ENCODE results near the gene TSPO. TPM values are rescaled to one million over a fixed set of nuclear protein-coding genes. Genes with fewer than 3 reads are reported as not detected.

The TSPO gene
- total RNA-seq, 2 experiments from 2014 or later, result 112 to 121 TPM

GRCh38 chr22:43188829-43189545 lies 37.6 kb downstream of the TSPO start:
- no peak for DNase-seq
- Mint-ChIP-seq H3K4me1 (ENCODE audit: low read depth) (peaks cover 20% of the 10 kb centered on the region), H3K27ac (peak overlapping the region; percentile 68), H3K4me3 (peak overlapping the region; percentile 58), H3K36me3 (ENCODE audit: low read depth) (no peaks in the 10 kb centered on the region), H3K9me3 (no peaks in the 10 kb centered on the region), H3K27me3 (ENCODE audit: low read depth) (no peaks in the 10 kb centered on the region)
- intact Hi-C loops (cut with micrococcal nuclease), result loop anchor here (5.0 kb wide), 1 partner anchor 73 kb away; no protein-coding TSS in a partner anchor
- CTCF ChIA-PET, result interaction anchor here (1.4 kb wide), 1 partner anchor 157 kb away, joined by 5 read pairs; no protein-coding TSS in a partner anchor

- no peaks in the 10 kb centered on the region for H3K27me3 Mint-ChIP-seq (ENCODE audit: low read depth)
- no peak overlapping the region for H3K27ac Mint-ChIP-seq
- no peaks in the 10 kb centered on the region for H3K36me3 Mint-ChIP-seq (ENCODE audit: low read depth)
- H3K4me1 Mint-ChIP-seq (ENCODE audit: low read depth), result peaks cover 5% of the 10 kb centered on the region
- intact Hi-C loops (cut with micrococcal nuclease), result no loop called here
- no peaks in the 10 kb centered on the region for H3K9me3 Mint-ChIP-seq
- H3K4me3 Mint-ChIP-seq, result no peak overlapping the region
- CTCF ChIA-PET, result interaction anchor here (0.7 kb wide), 1 partner anchor 11 kb away, joined by 3 read pairs; no protein-coding TSS in a partner anchor
- DNase-seq, result no peak
Observed at GRCh38 chr22:43191831-43192230, 40.5 kb downstream of the TSPO start.

GRCh38 chr22:43197271-43197941 lies 46.0 kb downstream of the TSPO start:
- no peaks in the 10 kb centered on the region for H3K36me3 Mint-ChIP-seq (ENCODE audit: low read depth)
- no peaks in the 10 kb centered on the region for H3K4me1 Mint-ChIP-seq (ENCODE audit: low read depth)
- no peak overlapping the region for H3K4me3 Mint-ChIP-seq
- CTCF ChIA-PET, result interaction anchor here (1.0 kb wide), 1 partner anchor 10 kb away, joined by 3 read pairs; no protein-coding TSS in a partner anchor
- no peak for DNase-seq
- no peaks in the 10 kb centered on the region for H3K27me3 Mint-ChIP-seq (ENCODE audit: low read depth)
- no peaks in the 10 kb centered on the region for H3K9me3 Mint-ChIP-seq
- no peak overlapping the region for H3K27ac Mint-ChIP-seq
- intact Hi-C loops (cut with micrococcal nuclease), result no loop called here

- Mint-ChIP-seq H3K9me3 (no peaks in the 10 kb centered on the region), H3K4me3 (no peak overlapping the region), H3K27ac (no peak overlapping the region), H3K36me3 (ENCODE audit: low read depth) (no peaks in the 10 kb centered on the region), H3K4me1 (ENCODE audit: low read depth) (no peaks in the 10 kb centered on the region), H3K27me3 (ENCODE audit: low read depth) (no peaks in the 10 kb centered on the region)
- intact Hi-C loops (cut with micrococcal nuclease), result no loop called here
- CTCF ChIA-PET, result no interaction called here
- DNase-seq, result no peak
Observed at GRCh38 chr22:43198126-43198525, 46.8 kb downstream of the TSPO start.

- intact Hi-C loops (cut with micrococcal nuclease), result no loop called here
- no peaks in the 10 kb centered on the region for H3K27me3 Mint-ChIP-seq (ENCODE audit: low read depth)
- CTCF ChIA-PET, result no interaction called here
- no peaks in the 10 kb centered on the region for H3K36me3 Mint-ChIP-seq (ENCODE audit: low read depth)
- H3K4me3 Mint-ChIP-seq, result no peak overlapping the region
- H3K27ac Mint-ChIP-seq, result no peak overlapping the region
- H3K4me1 Mint-ChIP-seq (ENCODE audit: low read depth), result no peaks in the 10 kb centered on the region
- no peak for DNase-seq
- H3K9me3 Mint-ChIP-seq, result no peaks in the 10 kb centered on the region
Observed at GRCh38 chr22:43198936-43199335, 47.6 kb downstream of the TSPO start.

GRCh38 chr22:43199541-43199940 lies 48.2 kb downstream of the TSPO start:
- H3K9me3 Mint-ChIP-seq, result no peaks in the 10 kb centered on the region
- no peaks in the 10 kb centered on the region for H3K36me3 Mint-ChIP-seq (ENCODE audit: low read depth)
- H3K4me3 Mint-ChIP-seq, result no peak overlapping the region
- intact Hi-C loops (cut with micrococcal nuclease), result no loop called here
- DNase-seq, result no peak
- CTCF ChIA-PET, result interaction anchor here (0.7 kb wide), 1 partner anchor 838 kb away, joined by 3 read pairs; no protein-coding TSS in a partner anchor
- no peaks in the 10 kb centered on the region for H3K27me3 Mint-ChIP-seq (ENCODE audit: low read depth)
- H3K27ac Mint-ChIP-seq, result no peak overlapping the region
- H3K4me1 Mint-ChIP-seq (ENCODE audit: low read depth), result no peaks in the 10 kb centered on the region

- no peaks in the 10 kb centered on the region for H3K27me3 Mint-ChIP-seq (ENCODE audit: low read depth)
- no peak overlapping the region for H3K4me3 Mint-ChIP-seq
- intact Hi-C loops (cut with micrococcal nuclease), result no loop called here
- CTCF ChIA-PET, result interaction anchor here (0.7 kb wide), 1 partner anchor 837 kb away, joined by 3 read pairs; no protein-coding TSS in a partner anchor
- no peak overlapping the region for H3K27ac Mint-ChIP-seq
- H3K4me1 Mint-ChIP-seq (ENCODE audit: low read depth), result no peaks in the 10 kb centered on the region
- H3K9me3 Mint-ChIP-seq, result no peaks in the 10 kb centered on the region
- H3K36me3 Mint-ChIP-seq (ENCODE audit: low read depth), result no peaks in the 10 kb centered on the region
- DNase-seq, result no peak
Observed at GRCh38 chr22:43200031-43200430, 48.7 kb downstream of the TSPO start.

GRCh38 chr22:43200555-43200954 lies 49.2 kb downstream of the TSPO start:
- no peak overlapping the region for H3K4me3 Mint-ChIP-seq
- H3K4me1 Mint-ChIP-seq (ENCODE audit: low read depth), result no peaks in the 10 kb centered on the region
- CTCF ChIA-PET, result no interaction called here
- H3K9me3 Mint-ChIP-seq, result no peaks in the 10 kb centered on the region
- intact Hi-C loops (cut with micrococcal nuclease), result no loop called here
- H3K27ac Mint-ChIP-seq, result no peak overlapping the region
- H3K27me3 Mint-ChIP-seq (ENCODE audit: low read depth), result no peaks in the 10 kb centered on the region
- DNase-seq, result no peak
- H3K36me3 Mint-ChIP-seq (ENCODE audit: low read depth), result no peaks in the 10 kb centered on the region

- DNase-seq, result no peak
- CTCF ChIA-PET, result interaction anchor here (0.6 kb wide), 2 partner anchors 192 to 202 kb away, joined by 3 to 4 read pairs; no protein-coding TSS in a partner anchor
- Mint-ChIP-seq H3K36me3 (ENCODE audit: low read depth) (no peaks in the 10 kb centered on the region), H3K27me3 (ENCODE audit: low read depth) (no peaks in the 10 kb centered on the region), H3K27ac (no peak overlapping the region), H3K9me3 (no peaks in the 10 kb centered on the region), H3K4me3 (no peak overlapping the region), H3K4me1 (ENCODE audit: low read depth) (peaks cover 5% of the 10 kb centered on the region)
- intact Hi-C loops (cut with micrococcal nuclease), result no loop called here
Observed at GRCh38 chr22:43201486-43202219, 50.3 kb downstream of the TSPO start.

GRCh38 chr22:43202326-43202725 lies 51.0 kb downstream of the TSPO start:
- Mint-ChIP-seq H3K36me3 (ENCODE audit: low read depth) (no peaks in the 10 kb centered on the region), H3K4me3 (no peak overlapping the region), H3K27ac (no peak overlapping the region), H3K4me1 (ENCODE audit: low read depth) (peaks cover 6% of the 10 kb centered on the region), H3K27me3 (ENCODE audit: low read depth) (no peaks in the 10 kb centered on the region), H3K9me3 (no peaks in the 10 kb centered on the region)
- CTCF ChIA-PET, result interaction anchor here (0.6 kb wide), 1 partner anchor 192 kb away, joined by 3 read pairs; no protein-coding TSS in a partner anchor
- DNase-seq, result no peak
- intact Hi-C loops (cut with micrococcal nuclease), result no loop called here

- no peak for DNase-seq
- no peaks in the 10 kb centered on the region for H3K36me3 Mint-ChIP-seq (ENCODE audit: low read depth)
- CTCF ChIA-PET, result interaction anchor here (0.6 to 0.7 kb wide), 2 partner anchors 11 to 64 kb away, joined by 3 read pairs; no protein-coding TSS in a partner anchor
Observed at GRCh38 chr22:43202756-43203410, 51.5 kb downstream of the TSPO start.

More at GRCh38 chr22:43202756-43203410, 51.5 kb downstream of the TSPO start:
- Mint-ChIP-seq H3K9me3 (no peaks in the 10 kb centered on the region), H3K4me3 (no peak overlapping the region), H3K27me3 (ENCODE audit: low read depth) (no peaks in the 10 kb centered on the region), H3K4me1 (ENCODE audit: low read depth) (peaks cover 8% of the 10 kb centered on the region), H3K27ac (no peak overlapping the region)
- intact Hi-C loops (cut with micrococcal nuclease), result no loop called here

All from activated naive CD4-positive, alpha-beta T cell treated with anti-CD3 and anti-CD28 coated beads for 36 hours (primary cell).